HG03196 (cell line): ENCODE data around the gene HHATL.

Source experiments
- ATAC-seq: cut with Tn5 transposase; IDR thresholded peaks from one replicate; pipeline ENCODE4 v1.9.1; 2021; ENCODE audit not compliant: unreplicated experiment

HHATL gene, protein sequence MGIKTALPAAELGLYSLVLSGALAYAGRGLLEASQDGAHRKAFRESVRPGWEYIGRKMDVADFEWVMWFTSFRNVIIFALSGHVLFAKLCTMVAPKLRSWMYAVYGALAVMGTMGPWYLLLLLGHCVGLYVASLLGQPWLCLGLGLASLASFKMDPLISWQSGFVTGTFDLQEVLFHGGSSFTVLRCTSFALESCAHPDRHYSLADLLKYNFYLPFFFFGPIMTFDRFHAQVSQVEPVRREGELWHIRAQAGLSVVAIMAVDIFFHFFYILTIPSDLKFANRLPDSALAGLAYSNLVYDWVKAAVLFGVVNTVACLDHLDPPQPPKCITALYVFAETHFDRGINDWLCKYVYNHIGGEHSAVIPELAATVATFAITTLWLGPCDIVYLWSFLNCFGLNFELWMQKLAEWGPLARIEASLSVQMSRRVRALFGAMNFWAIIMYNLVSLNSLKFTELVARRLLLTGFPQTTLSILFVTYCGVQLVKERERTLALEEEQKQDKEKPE

GRCh38 chr3:42702066-42702951 is at the start of gene HHATL:
Gene HHATL, minus strand, starts transcription at chr3:42702798. Its CDS starts 1,972 bp downstream, at chr3:42700826.
- no peak for ATAC-seq

GRCh38 chr3:42751609-42752008 is 49.0 kb upstream of the HHATL start:
- ATAC-seq, result no peak

GRCh38 chr3:42750834-42751233 is 48.2 kb upstream of the HHATL start:
- ATAC-seq, result no peak

DNA sequence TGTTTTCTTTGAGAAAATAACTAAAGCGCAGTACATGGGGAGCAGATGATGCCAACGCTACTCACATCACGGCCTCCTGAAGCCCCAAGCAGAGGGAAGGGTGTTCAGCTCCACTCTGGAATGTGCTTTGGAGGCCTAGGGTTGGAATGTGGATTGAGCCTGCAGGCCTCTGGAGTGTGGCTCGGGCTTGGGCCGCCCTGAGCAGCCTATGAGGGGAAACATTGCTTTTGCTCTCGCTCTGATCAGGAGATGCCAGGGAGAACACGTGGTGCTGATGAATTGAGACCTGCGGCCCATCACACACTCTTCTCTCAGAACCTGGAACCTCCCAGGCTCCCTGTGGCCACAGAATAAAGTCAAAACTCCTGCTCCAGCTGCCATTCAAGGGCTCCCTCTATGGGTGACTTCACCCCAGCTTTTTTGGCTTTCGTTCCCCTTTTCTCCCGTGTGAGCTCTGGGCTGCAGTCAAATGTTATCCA is 47.2 kb upstream of the HHATL start:
- no peak for ATAC-seq

DNA sequence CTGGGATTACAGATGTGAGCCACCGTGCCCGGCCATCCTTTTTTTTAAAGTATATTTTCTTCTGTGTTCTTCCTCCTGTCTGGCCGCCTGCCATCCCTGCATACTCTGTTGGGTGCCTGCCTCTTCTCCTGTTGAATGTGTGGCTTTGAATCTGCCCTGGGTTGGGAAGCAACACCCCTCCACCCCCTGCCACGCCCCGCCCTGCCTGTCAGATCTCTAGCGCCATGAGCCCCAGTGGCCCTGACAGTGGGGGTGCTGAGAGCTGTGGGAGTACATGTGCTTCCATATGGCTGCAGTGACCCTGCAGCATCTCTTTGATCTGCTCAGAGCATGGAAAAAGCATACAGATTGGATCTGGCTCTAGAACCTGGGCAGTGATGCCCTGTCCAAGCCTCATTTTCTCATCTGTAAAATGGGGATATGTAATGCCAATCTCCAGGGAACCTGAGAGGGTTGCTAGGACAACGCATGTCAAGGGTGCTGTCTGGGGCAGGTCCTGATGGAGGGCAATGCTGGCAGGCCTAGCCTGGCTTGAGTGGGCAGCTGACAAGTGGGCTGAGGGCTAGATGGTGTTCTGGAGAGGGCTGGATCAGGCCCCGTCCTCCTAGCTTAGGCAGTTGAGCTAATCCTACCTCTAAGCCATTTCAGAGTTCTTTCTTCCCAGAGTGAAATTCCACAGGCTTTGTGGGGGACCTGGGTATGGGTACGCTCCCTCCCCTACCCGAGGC is 46.6 kb upstream of the HHATL start:
- no peak for ATAC-seq

GRCh38 chr3:42747581-42747980 is 45.0 kb upstream of the HHATL start:
- no peak for ATAC-seq

GRCh38 chr3:42746455-42747450 is 44.2 kb upstream of the HHATL start:
- ATAC-seq, result no peak

DNA sequence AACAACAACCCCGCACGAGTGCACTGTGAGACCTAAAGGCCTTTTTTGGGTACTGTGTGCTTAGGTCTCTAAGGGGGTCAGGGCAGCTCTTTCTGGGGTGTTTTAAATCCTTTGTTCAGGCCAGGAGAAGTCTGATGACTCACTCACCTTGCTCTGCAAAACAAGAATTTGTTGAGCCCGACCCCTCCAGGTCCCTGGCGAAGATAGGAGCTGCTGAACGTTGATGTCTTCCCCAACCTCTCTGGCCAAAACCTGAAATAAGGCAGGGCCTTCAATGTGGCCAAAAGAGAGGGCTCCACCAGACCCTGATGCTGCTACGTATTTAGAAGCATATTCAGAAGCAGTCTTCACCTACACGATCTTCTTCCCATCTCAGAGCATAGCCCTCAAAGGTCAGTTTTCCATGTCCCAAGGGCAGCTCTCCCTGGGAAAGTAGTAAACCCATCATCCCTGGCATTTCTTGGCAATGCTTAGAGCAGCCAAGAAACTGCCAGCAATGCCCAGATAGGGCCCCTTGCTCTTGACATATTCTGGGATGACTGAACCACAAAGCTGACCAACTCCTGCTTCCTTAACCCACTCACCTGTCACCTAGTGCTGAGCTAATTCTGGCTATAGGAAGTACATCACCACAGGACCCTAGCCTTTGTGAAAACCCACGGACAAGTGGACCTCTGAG is 43.3 kb upstream of the HHATL start:
- ATAC-seq, result no peak

DNA sequence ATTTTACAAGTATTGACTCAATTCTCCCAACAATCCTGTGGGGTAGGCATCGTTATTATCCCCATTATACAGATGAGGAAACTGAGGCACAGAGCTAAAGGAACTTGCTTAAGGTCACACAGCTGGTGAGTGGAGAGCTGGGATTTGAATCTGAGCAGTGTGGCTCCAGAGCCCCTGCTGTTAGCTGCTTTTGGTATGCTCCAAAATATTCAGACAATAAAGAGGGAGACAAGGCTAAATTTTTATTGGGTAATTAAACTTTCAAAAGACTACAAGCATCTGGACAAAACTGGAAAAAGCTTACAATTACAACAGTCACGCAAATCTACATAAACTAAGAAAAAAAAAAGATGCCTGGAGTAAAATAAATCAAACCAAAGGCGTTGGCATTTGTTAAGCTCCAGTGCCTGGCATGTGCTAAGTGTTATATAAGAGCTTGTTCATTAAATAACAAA is 42.7 kb upstream of the HHATL start:
- no peak for ATAC-seq

DNA sequence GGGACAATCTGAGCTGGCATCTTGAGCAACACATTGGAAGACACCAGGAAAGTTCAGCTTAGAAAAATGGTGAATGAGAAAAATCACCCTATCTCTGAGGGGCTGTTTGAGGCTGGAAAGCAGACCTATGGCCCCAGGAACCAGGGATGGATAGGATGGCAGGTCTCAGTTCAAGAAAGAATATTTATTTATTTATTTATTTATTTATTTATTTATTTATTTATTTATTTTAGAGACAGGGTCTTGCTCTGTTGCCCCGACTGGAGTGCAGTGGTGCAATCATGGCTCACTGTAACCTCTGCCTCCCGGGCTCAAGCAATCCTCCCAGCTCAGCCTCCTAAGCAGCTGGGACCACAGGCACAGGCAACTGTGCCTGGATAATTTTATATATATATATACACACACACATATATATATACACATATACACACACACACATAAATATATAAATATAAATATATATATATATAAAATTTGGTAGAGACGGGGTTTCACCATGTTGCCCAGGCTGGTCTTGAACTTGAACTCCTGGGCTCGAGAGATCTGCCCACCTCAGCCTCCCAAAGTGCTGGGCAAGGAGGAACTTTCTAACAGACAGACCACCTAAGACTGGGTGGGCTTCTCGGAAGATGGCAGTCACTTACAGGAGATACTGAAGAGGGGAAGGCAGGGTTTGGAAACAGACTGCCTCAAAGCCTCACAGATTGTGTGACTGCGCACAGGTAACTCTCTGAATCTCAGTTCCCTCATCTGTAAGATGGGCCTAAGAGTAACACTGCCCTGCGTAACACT is 40.8 kb upstream of the HHATL start:
- no peak for ATAC-seq

- ATAC-seq, result no peak
These were observed 40.1 kb upstream of the HHATL start for GRCh38 chr3:42742688-42743087.

DNA sequence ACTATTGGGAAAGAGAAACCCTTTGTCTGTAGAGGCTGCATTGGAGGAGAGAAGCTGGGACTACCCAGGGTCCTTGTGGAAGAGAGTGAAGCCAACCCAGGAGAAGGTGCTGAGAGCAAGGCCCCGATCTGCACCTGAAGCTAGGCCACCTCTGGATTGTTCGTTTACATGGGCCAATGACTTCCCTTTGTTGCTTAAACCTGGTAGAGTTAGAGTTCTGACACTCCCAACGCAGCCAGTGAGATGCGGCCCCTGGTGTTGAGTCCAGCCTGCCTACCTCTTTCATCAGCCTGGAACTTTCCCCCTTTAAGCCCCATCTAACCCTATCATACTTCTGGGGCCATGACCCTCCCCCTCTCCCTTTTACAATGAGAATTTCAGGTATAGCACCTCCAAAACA is 39.7 kb upstream of the HHATL start:
- no peak for ATAC-seq

DNA sequence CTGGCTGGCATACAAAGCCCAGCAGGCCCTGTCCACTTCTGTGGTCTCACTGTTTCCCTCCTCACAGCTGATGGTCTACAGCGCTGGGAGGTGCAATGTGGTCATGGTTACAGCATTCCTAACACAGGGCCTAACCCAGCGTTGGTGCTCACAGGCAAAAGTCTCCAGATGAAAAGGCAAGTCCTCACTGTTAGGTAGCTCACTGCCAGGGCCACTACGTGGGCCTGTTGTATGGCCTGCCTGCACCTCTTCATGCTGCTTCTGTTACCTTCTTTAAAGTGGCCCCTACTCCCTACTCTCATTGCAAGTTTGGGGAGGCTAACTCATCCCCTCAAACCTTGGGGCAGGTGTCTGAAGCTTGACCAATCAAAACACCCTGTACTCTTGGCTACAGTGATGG is 39.2 kb upstream of the HHATL start:
- no peak for ATAC-seq

DNA sequence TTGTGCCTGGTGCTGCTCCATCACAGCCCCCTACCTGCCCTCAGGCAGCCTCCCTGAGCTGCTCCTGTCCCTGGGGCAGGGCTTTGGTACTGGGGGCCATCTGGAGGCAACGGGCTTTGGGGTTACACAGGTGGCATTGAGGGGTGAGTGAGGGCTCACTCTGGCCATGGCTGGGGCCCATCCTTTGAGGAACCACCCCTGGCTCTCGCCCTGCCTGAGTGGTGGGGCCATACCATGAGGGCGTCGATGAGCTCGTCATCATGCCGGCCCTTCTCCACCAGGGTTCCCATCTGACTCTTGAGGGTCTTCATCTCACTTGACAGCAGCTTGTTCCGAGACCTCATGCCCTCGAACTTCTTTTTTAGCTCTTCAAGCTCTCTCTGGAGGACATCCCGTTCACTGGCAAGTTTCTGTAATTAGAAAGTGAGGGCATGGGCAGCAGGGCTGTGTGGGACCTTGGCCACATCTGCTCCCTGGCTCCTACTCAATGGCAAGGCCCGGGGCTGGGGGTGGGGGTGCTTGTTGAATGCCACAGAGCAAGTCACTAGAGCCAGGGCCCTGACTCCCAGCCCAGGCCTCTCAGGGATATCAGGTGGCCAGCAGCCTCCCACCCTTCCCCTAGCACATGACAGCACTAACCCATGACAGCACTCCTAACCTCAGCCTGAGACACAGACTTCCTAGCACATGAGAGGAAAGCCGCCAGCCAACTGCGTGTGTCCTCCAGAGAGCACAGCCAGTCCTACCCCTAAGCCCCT is 37.0 kb upstream of the HHATL start:
- ATAC-seq, result no peak

DNA sequence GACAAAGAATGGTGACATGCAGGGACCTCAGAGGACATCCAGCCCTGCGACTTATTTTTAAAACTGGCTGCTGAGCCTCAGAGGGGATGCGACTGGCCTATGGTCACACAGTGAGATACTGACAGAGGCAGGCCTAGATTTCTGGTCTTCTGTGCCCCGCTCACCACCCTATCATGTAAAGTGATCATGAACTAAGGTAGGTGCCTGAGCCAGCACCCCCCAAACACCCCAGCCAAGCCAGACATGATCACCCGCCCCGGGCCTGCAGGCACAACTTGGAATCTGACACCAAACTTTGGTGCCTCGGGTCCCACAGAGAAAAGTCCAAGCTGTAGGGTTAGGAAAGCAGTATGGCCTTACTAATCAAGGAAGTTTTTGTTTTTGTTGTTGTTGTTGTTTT is 33.9 kb upstream of the HHATL start:
- no peak for ATAC-seq

DNA sequence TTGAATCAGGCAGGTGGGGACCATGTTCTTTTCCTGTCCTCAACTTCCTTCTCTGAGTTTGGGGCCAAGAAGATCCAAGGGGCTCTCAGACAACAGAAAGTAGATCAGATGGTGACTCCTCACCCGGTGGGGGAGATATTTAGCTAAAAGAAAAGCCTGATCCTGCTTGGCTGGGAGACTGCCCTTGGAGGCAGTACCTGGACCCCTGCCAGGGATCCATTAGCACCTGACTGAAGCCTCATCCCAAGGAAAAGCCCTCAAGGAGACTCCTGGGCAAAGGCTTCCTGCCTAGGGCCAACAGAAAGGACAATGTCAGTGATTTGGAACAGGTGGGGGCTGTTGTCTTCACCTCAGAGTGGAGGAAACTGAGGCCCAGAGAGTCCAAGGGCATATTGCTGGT is 33.5 kb upstream of the HHATL start:
- ATAC-seq, result no peak

GRCh38 chr3:42735615-42736014 is 33.0 kb upstream of the HHATL start:
- no peak for ATAC-seq

DNA sequence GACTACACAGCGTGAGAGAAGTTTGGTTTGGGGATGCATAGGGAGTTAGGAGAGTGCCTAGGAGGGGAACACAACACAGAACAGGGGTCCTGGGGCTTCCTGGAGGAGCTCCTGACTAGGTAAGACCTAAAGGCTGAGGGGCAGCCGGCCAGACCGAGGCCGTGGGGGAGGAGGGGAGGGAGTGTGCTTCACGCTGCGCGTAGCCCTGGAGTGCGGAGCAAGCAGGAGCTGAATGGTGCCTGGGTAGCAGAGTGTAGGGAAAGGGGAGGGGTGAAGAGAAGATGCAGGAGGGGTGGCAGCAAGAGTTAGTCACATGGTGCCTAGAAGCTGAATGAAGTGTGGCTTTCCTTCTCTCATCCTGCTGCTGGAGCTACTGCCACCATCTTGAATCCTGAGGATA is 32.4 kb upstream of the HHATL start:
- no peak for ATAC-seq
